Calu3 (cell line): ENCODE measurements around the gene S100A2. TPM values are rescaled to one million over a fixed set of nuclear protein-coding genes. Genes with fewer than 3 reads are reported as not detected.

ENCODE experiments used
- BruUV-seq: library from RNA; stranded (reverse); fragments of 400-500 nt; replicated peaks from 2 replicates; lab custom pipeline; 2021; lab: Mats Ljungman, UMichigan
- CTCF ChIA-PET: fragments of 300-600 bp; sonication (Branson Sonifier 250); formaldehyde crosslinking; loops from one replicate; lab custom pipeline; 2022; ENCODE audit warnings: antibody characterized with exemption; lab: Charles Lee
- DNase-seq: peaks from one replicate; pipeline ENCODE4 v3.0.0; 2022
- H3K27ac Mint-ChIP-seq: one replicate; pipeline ENCODE4 v1.8.0; 2022; ENCODE audit warnings: mixed read lengths; ENCODE audit not compliant: unreplicated experiment
- H3K27me3 Mint-ChIP-seq: one replicate; pipeline ENCODE4 v1.8.0; 2022; ENCODE audit warnings: mixed read lengths; ENCODE audit not compliant: unreplicated experiment
- H3K36me3 Mint-ChIP-seq: one replicate; pipeline ENCODE4 v1.8.0; 2022; ENCODE audit warnings: mild to moderate bottlenecking, moderate library complexity, mixed read lengths; ENCODE audit not compliant: insufficient read depth, unreplicated experiment
- H3K4me1 Mint-ChIP-seq: one replicate; pipeline ENCODE4 v1.8.0; 2022; ENCODE audit warnings: mild to moderate bottlenecking, low read depth, mixed read lengths; ENCODE audit not compliant: unreplicated experiment
- H3K4me3 Mint-ChIP-seq: one replicate; pipeline ENCODE4 v1.8.0; 2022; ENCODE audit warnings: mild to moderate bottlenecking, low read depth, moderate library complexity, mixed read lengths; ENCODE audit not compliant: unreplicated experiment
- H3K9me3 Mint-ChIP-seq: one replicate; pipeline ENCODE4 v1.8.0; 2022; ENCODE audit warnings: low read depth, mixed read lengths; ENCODE audit not compliant: unreplicated experiment
- CTCF ChIP-seq: fragments of 200-600 bp; IDR thresholded peaks from one replicate; pipeline ENCODE4 v1.8.0; 2022; ENCODE audit warnings: antibody characterized with exemption; ENCODE audit not compliant: unreplicated experiment
- intact Hi-C: fragments of 100-400 bp; cut with micrococcal nuclease; formaldehyde crosslinking; loops from one replicate; pipeline ENCODE4 v1.10.0; 2022; ENCODE audit not compliant: unreplicated experiment
- total RNA-seq: library from RNA; stranded (reverse); gene quantifications from 2 replicates; pipeline ENCODE4 v1.2.3, GENCODE V29; 2022

S100A2 gene
- total RNA-seq, 1 experiment from 2014 or later, result 11.1 TPM

- intact Hi-C loops, result no loop called here
- CTCF ChIA-PET, result interaction anchor here (0.5 to 6.0 kb wide), 12 partner anchors 9 to 81 kb away, joined by 3 to 117 read pairs (median 4); partner anchors contain the start of genes S100A14, S100A16, S100A2 and S100A4
- H3K4me1 Mint-ChIP-seq, result peaks cover 71% of the 10 kb centered on the region
- H3K27ac Mint-ChIP-seq, result peak within 1 kb of the TSS; percentile 77
- DNase-seq, result peak; percentile 71
- no peaks in the 10 kb centered on the region for H3K9me3 Mint-ChIP-seq
- no peaks in the 10 kb centered on the region for H3K27me3 Mint-ChIP-seq
- BruUV-seq, result TSS peak; percentile 68
- H3K4me3 Mint-ChIP-seq, result peak within 1 kb of the TSS; percentile 93
- H3K36me3 Mint-ChIP-seq, result peaks cover 69% of the 10 kb centered on the region
- no peak for TF ChIP-seq CTCF
Measured at GRCh38 chr1:153535242-153536011, 30.2 kb downstream of the S100A2 start, which contains the start of gene S100A6. S100A6 (minus strand) TSS chr1:153535991; CDS start chr1:153535339, 652 bp downstream.

GRCh38 chr1:153534925-153535241, 30.8 kb downstream of the S100A2 start:
- H3K27ac Mint-ChIP-seq, result peak overlapping the region; percentile 77
- no peak for DNase-seq
- no TSS peak for BruUV-seq
- H3K36me3 Mint-ChIP-seq, result peaks cover 70% of the 10 kb centered on the region
- peaks cover 65% of the 10 kb centered on the region for H3K4me1 Mint-ChIP-seq
- TF ChIP-seq CTCF, result no peak
- H3K27me3 Mint-ChIP-seq, result no peaks in the 10 kb centered on the region
- CTCF ChIA-PET, result interaction anchor here (0.7 to 6.0 kb wide), 9 partner anchors 10 to 81 kb away, joined by 3 to 117 read pairs (median 4); partner anchors contain the start of genes S100A14, S100A16, S100A2 and S100A4
- peak overlapping the region; percentile 93 for H3K4me3 Mint-ChIP-seq
- no peaks in the 10 kb centered on the region for H3K9me3 Mint-ChIP-seq
- intact Hi-C loops, result no loop called here

- peak; percentile 52 for DNase-seq
- Mint-ChIP-seq H3K9me3 (no peaks in the 10 kb centered on the region), H3K36me3 (peaks cover 65% of the 10 kb centered on the region), H3K4me1 (peaks cover 60% of the 10 kb centered on the region), H3K4me3 (peak overlapping the region; percentile 93), H3K27me3 (no peaks in the 10 kb centered on the region), H3K27ac (peak overlapping the region; percentile 77)
- TSS peak; percentile 80 for BruUV-seq
- intact Hi-C loops, result no loop called here
- TF ChIP-seq CTCF, result no peak
- CTCF ChIA-PET, result interaction anchor here (0.7 to 6.0 kb wide), 8 partner anchors 10 to 82 kb away, joined by 3 to 117 read pairs (median 10); partner anchors contain the start of genes S100A14, S100A2 and S100A4
Measured at GRCh38 chr1:153534226-153534924, 31.3 kb downstream of the S100A2 start.

- Mint-ChIP-seq H3K4me3 (peak overlapping the region; percentile 93), H3K4me1 (peaks cover 55% of the 10 kb centered on the region), H3K36me3 (peaks cover 64% of the 10 kb centered on the region), H3K27me3 (no peaks in the 10 kb centered on the region), H3K27ac (peak overlapping the region; percentile 77), H3K9me3 (no peaks in the 10 kb centered on the region)
- DNase-seq, result peak; percentile 76
- intact Hi-C loops, result loop anchor here (1.0 to 2.0 kb wide), 2 partner anchors 23 to 35 kb away; no protein-coding TSS in a partner anchor
- TF ChIP-seq CTCF, result no peak
- CTCF ChIA-PET, result interaction anchor here (1.0 to 6.0 kb wide), 9 partner anchors 11 to 94 kb away, joined by 4 to 117 read pairs (median 15); partner anchors contain the start of genes S100A13, S100A2 and S100A4
- no TSS peak for BruUV-seq
Measured at GRCh38 chr1:153533689-153534201, 31.9 kb downstream of the S100A2 start.
